MM.1S (cell line): Measurements from ENCODE around the gene TMSB10.

ENCODE experiments used
- DNase-seq: peaks from one replicate; pipeline ENCODE4 v3.0.0-alpha.2; 2015
- H2AFZ ChIP-seq: fragments of 300-600 bp; sonication (generic); 2 replicates; pipeline ENCODE4 v1.6.0; 2016; ENCODE audit warnings: antibody characterized with exemption, low read length
- H3F3A ChIP-seq: fragments of 300-600 bp; sonication (generic); 2 replicates; pipeline ENCODE4 v1.6.1; 2016; ENCODE audit warnings: mild to moderate bottlenecking, antibody characterized with exemption, low read length, moderate library complexity, mixed read lengths; ENCODE audit not compliant: insufficient read depth
- H3K27ac ChIP-seq: fragments of 300-600 bp; sonication (generic); 2 replicates; pipeline ENCODE4 v1.5.1; 2016; ENCODE audit warnings: mild to moderate bottlenecking, low read length
- H3K27me3 ChIP-seq: fragments of 300-600 bp; sonication (generic); replicated peaks from 2 replicates; pipeline ENCODE4 v1.6.0; 2016; ENCODE audit warnings: low read length; ENCODE audit not compliant: insufficient read depth
- H3K36me3 ChIP-seq: fragments of 300-600 bp; sonication (generic); replicated peaks from 2 replicates; pipeline ENCODE4 v1.6.1; 2016; ENCODE audit warnings: mild to moderate bottlenecking, low read length, mixed read lengths; ENCODE audit not compliant: insufficient read depth
- H3K4me1 ChIP-seq: fragments of 300-600 bp; sonication (generic); 2 replicates; pipeline ENCODE4 v1.6.1; 2016; ENCODE audit warnings: low read length, mixed read lengths
- H3K4me2 ChIP-seq: fragments of 300-600 bp; sonication (generic); 2 replicates; pipeline ENCODE4 v1.6.0; 2016; ENCODE audit warnings: low read depth, low read length
- H3K4me3 ChIP-seq: fragments of 300-600 bp; sonication (generic); 2 replicates; pipeline ENCODE4 v1.5.1; 2016; ENCODE audit warnings: low read length, mixed read lengths
- H3K79me2 ChIP-seq: fragments of 300-600 bp; sonication (generic); 2 replicates; pipeline ENCODE4 v1.6.1; 2016; ENCODE audit warnings: mixed run types, low read length, mixed read lengths
- H3K9ac ChIP-seq: fragments of 300-600 bp; sonication (generic); 2 replicates; pipeline ENCODE4 v1.6.1; 2016; ENCODE audit warnings: low read length, mixed read lengths
- H3K9me2 ChIP-seq: fragments of 300-600 bp; sonication (generic); replicated peaks from 2 replicates; pipeline ENCODE4 v1.6.1; 2016; ENCODE audit warnings: mild to moderate bottlenecking, low read length, mixed read lengths; ENCODE audit not compliant: insufficient read depth
- H3K9me3 ChIP-seq: fragments of 300-600 bp; sonication (generic); replicated peaks from 2 replicates; pipeline ENCODE4 v1.6.1; 2016; ENCODE audit warnings: mild to moderate bottlenecking, low read length, mixed read lengths; ENCODE audit not compliant: insufficient read depth
- H4K20me1 ChIP-seq: fragments of 300-600 bp; sonication (generic); 2 replicates; pipeline ENCODE4 v1.6.1; 2016; ENCODE audit warnings: mild to moderate bottlenecking, low read length, moderate library complexity, mixed read lengths; ENCODE audit not compliant: insufficient read depth
- EZH2 ChIP-seq: fragments of 300-600 bp; sonication (generic); optimal IDR thresholded peaks from 2 replicates; pipeline ENCODE3; 2017; ENCODE audit warnings: low read depth, mild to moderate bottlenecking, antibody characterized with exemption, low read length, mixed read lengths
- EZH2phosphoT487 ChIP-seq: fragments of 300-600 bp; sonication (generic); IDR thresholded peaks from 2 replicates; pipeline ENCODE4 v1.6.1; 2018; ENCODE audit warnings: antibody characterized with exemption, low read length
- TF ChIP-seq, protein P1 (sequence below): fragments of 300-600 bp; sonication (generic); IDR thresholded peaks from 2 replicates; pipeline ENCODE4 v1.5.1; 2016; ENCODE audit warnings: antibody characterized with exemption, low read length, mixed read lengths

The TMSB10 gene

DNA sequence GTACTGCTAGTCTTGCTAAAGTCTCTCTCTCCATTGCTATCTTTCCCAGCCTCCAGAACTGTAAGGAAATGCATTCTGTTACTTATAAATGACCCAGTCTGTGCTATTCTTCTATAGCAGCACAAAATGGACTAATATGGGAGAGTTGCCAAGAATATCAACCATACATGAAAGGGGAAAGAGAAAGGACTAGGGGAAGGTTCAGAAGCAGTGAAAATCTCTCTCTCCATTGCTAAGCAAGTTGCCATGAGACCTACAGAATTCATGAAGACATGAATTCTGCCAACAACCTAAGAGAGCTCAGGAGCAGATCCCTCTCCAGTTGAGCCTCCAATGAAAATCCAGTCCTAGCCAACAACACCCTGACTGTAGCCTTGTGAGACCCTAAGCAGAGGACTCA, 21.0 kb upstream of the TMSB10 start:
- Histone ChIP-seq H3K4me2 (no peak overlapping the region), H3F3A (peaks cover 8% of the 10 kb centered on the region; the same call in 1 of the 2 replicates), H3K9me3 (no peaks in the 10 kb centered on the region), H3K79me2 (no peaks in the 10 kb centered on the region), H3K27ac (no peak overlapping the region), H4K20me1 (no peaks in the 10 kb centered on the region), H3K9me2 (no peaks in the 10 kb centered on the region), H3K9ac (no peak overlapping the region), H3K4me3 (no peak overlapping the region), H3K36me3 (no peaks in the 10 kb centered on the region), H3K27me3 (peaks cover 11% of the 10 kb centered on the region), H2AFZ (no peak overlapping the region), H3K4me1 (peaks cover 16% of the 10 kb centered on the region)
- no peak for DNase-seq
- TF ChIP-seq EZH2phosphoT487 (no peak), EZH2 (no peak)
- TF ChIP-seq, protein P1, sequence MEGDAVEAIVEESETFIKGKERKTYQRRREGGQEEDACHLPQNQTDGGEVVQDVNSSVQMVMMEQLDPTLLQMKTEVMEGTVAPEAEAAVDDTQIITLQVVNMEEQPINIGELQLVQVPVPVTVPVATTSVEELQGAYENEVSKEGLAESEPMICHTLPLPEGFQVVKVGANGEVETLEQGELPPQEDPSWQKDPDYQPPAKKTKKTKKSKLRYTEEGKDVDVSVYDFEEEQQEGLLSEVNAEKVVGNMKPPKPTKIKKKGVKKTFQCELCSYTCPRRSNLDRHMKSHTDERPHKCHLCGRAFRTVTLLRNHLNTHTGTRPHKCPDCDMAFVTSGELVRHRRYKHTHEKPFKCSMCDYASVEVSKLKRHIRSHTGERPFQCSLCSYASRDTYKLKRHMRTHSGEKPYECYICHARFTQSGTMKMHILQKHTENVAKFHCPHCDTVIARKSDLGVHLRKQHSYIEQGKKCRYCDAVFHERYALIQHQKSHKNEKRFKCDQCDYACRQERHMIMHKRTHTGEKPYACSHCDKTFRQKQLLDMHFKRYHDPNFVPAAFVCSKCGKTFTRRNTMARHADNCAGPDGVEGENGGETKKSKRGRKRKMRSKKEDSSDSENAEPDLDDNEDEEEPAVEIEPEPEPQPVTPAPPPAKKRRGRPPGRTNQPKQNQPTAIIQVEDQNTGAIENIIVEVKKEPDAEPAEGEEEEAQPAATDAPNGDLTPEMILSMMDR, result no peak

GRCh38 chr2:84885111-84885510, 20.3 kb upstream of the TMSB10 start:
- H3K4me1 ChIP-seq, result peaks cover 16% of the 10 kb centered on the region
- H3K79me2 ChIP-seq, result no peaks in the 10 kb centered on the region

DNA sequence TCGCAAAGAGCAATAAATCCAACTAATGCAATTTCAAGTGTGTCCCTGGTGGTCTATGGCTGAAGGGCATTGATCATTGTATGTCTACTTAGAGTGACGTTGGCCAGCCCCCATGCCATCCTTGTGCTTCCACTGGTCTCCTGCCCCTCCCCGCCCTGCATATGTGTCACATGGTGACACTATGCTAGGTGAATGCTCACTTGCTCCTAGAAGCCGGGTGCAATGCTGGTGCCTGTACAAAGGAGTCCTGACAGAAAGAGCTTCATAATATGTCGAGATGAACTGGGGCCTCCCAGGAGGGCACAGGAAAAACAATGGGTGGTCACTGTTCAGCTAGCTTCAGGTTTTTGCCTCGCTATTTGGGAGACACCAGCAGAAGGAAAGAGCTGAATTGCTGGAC, 18.7 kb upstream of the TMSB10 start:
- H3F3A ChIP-seq, result peaks cover 6% of the 10 kb centered on the region; the same call in 1 of the 2 replicates
- peaks cover 16% of the 10 kb centered on the region for H3K4me1 ChIP-seq
- H3K79me2 ChIP-seq, result no peaks in the 10 kb centered on the region
- no peaks in the 10 kb centered on the region for H4K20me1 ChIP-seq
- no peaks in the 10 kb centered on the region for H3K27me3 ChIP-seq
- H3K9me2 ChIP-seq, result no peaks in the 10 kb centered on the region
- H3K4me3 ChIP-seq, result no peak overlapping the region
- TF ChIP-seq EZH2phosphoT487, result no peak
- no peak for TF ChIP-seq EZH2
- TF ChIP-seq, protein P1, result no peak
- no peaks in the 10 kb centered on the region for H3K9me3 ChIP-seq
- no peak overlapping the region for H3K27ac ChIP-seq
- H3K4me2 ChIP-seq, result no peak overlapping the region
- DNase-seq, result no peak
- no peak overlapping the region for H3K9ac ChIP-seq
- no peaks in the 10 kb centered on the region for H3K36me3 ChIP-seq
- no peak overlapping the region for H2AFZ ChIP-seq

More at GRCh38 chr2:84885111-84885510, 20.3 kb upstream of the TMSB10 start:
- Histone ChIP-seq H3K4me2 (no peak overlapping the region), H3K9me3 (no peaks in the 10 kb centered on the region), H3K4me3 (no peak overlapping the region), H3K9me2 (no peaks in the 10 kb centered on the region), H3K36me3 (no peaks in the 10 kb centered on the region), H3K27me3 (peaks cover 8% of the 10 kb centered on the region), H4K20me1 (no peaks in the 10 kb centered on the region), H3K27ac (no peak overlapping the region), H2AFZ (no peak overlapping the region), H3F3A (peaks cover 8% of the 10 kb centered on the region; the same call in 1 of the 2 replicates), H3K9ac (no peak overlapping the region)
- TF ChIP-seq EZH2 (no peak), EZH2phosphoT487 (no peak)
- TF ChIP-seq, protein P1, result no peak
- DNase-seq, result no peak
